NCI-H1930 (cell line): ENCODE results near the gene THEMIS.
A peak's percentile ranks its signal among the peaks of the same experiment; 100 is the strongest.
"Not testable (repeated sequence)": the region's sequence is repeated elsewhere in the genome, so short reads cannot be mapped to it uniquely, and the experiment has no call there.

ENCODE experiments used
- DNase-seq, 2 experiments: peaks; one replicate each; lab custom pipeline; 2025; lab: John Stamatoyannopoulos, UW

The THEMIS gene

GRCh38 chr6:127912914-127913313 lies 12.1 kb upstream of the THEMIS start:
- DNase-seq = no peak

- no peak for DNase-seq
Observed at GRCh38 chr6:127907960-127908640, 7.2 kb upstream of the THEMIS start.

GRCh38 chr6:127904160-127904559 lies 3.3 kb upstream of the THEMIS start:
- DNase-seq = no peak

- no peak for DNase-seq
Observed at GRCh38 chr6:127902933-127903332, 2.1 kb upstream of the THEMIS start.

GRCh38 chr6:127897484-127897883 lies 3.4 kb downstream of the THEMIS start:
- DNase-seq = no peak

- DNase-seq = no peak
Observed at GRCh38 chr6:127894051-127894450, 6.8 kb downstream of the THEMIS start.

GRCh38 chr6:127893541-127893940 lies 7.3 kb downstream of the THEMIS start:
- DNase-seq = no peak

GRCh38 chr6:127891731-127892326 lies 9.0 kb downstream of the THEMIS start:
- DNase-seq = no peak

GRCh38 chr6:127886603-127887002 lies 14.3 kb downstream of the THEMIS start:
- no peak for DNase-seq

GRCh38 chr6:127884134-127884533 lies 16.7 kb downstream of the THEMIS start:
- no peak for DNase-seq

GRCh38 chr6:127881949-127882348 lies 18.9 kb downstream of the THEMIS start:
- not testable (repeated sequence) for DNase-seq

GRCh38 chr6:127880429-127880828 lies 20.4 kb downstream of the THEMIS start:
- DNase-seq = no peak

GRCh38 chr6:127879685-127880084 lies 21.2 kb downstream of the THEMIS start:
- peak; percentile 66 to 72 for DNase-seq

GRCh38 chr6:127878115-127878514 lies 22.7 kb downstream of the THEMIS start:
- DNase-seq = no peak

- DNase-seq = no peak
Observed at GRCh38 chr6:127877231-127877630, 23.6 kb downstream of the THEMIS start.

- DNase-seq = no peak
Observed at GRCh38 chr6:127869772-127870404, 31.0 kb downstream of the THEMIS start.

- no peak for DNase-seq
Observed at GRCh38 chr6:127869183-127869582, 31.7 kb downstream of the THEMIS start.

GRCh38 chr6:127868338-127868737 lies 32.5 kb downstream of the THEMIS start:
- DNase-seq = no peak

- DNase-seq = no peak
Observed at GRCh38 chr6:127866766-127867165, 34.1 kb downstream of the THEMIS start.

- no peak for DNase-seq
Observed at GRCh38 chr6:127865108-127865507, 35.8 kb downstream of the THEMIS start.

- no peak for DNase-seq
Observed at GRCh38 chr6:127864701-127865100, 36.2 kb downstream of the THEMIS start.

GRCh38 chr6:127860723-127861122 lies 40.1 kb downstream of the THEMIS start:
- no peak for DNase-seq

GRCh38 chr6:127859956-127860355 lies 40.9 kb downstream of the THEMIS start:
- no peak for DNase-seq
